ENCODE data around the gene DRG2.

DNA sequence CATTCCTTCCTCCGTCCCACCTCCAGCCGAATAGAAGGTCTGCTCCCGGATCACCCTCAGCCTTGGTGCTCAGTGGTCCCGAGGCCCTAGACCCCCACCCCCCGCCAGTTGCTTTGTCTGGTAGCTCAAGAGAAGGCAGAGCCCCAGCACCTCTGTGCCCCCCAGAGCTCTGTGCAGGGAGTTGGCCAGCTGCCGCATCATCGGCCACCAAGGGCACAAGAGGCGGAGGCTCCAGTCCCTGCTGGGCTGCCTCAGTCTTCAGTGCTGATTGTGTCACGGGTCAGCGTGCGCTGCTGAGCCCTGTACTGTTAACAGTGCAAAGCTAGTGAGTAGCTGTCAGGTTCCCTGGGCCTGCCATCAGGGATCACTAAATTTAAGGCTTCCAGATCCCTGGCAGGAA is 22.2 kb upstream of the DRG2 start:
- TF ChIP-seq NEUROD1 (IDR thresholded peaks at IDR 0.05; ENCODE audit: borderline replicate concordance, low read depth, low read length, partially characterized antibody), result no peak
- TF ChIP-seq HNRNPH1 (optimal IDR thresholded peaks at IDR 0.05; ENCODE audit: low read depth, low read length), result no peak
- no peak for TF ChIP-seq NFIC (IDR thresholded peaks at IDR 0.05)
- no peak for TF ChIP-seq IRF2 (CRISPR knock-in tag; IDR thresholded peaks at IDR 0.05)
- no peak for TF ChIP-seq CTCF (IDR thresholded peaks at IDR 0.05 in 2 of 3, conservative IDR thresholded peaks at IDR 0.05 in 1 of 3; ENCODE audit: insufficient read depth in 2 of 3, low read depth in 1 of 3, low read length in 3 of 3)
- no peak for TF ChIP-seq NFYB (IDR thresholded peaks at IDR 0.05; ENCODE audit: extremely low read depth, insufficient read length)
- TF ChIP-seq NR2C1 (IDR thresholded peaks at IDR 0.05), result no peak
- TF ChIP-seq NR2C1 (tag; IDR thresholded peaks at IDR 0.05), result no peak
- no peak for TF ChIP-seq ZNF445 (CRISPR knock-in tag; IDR thresholded peaks at IDR 0.05; ENCODE audit: low read depth)
- no peak for TF ChIP-seq TFAM (CRISPR knock-in tag; conservative IDR thresholded peaks at IDR 0.05)
- TF ChIP-seq HLTF (IDR thresholded peaks at IDR 0.05), result no peak
